ENCODE measurements around the gene FNIP2.

FNIP2 gene

GRCh38 chr4:158811704-158812103 is 42.9 kb downstream of the FNIP2 start:
- Histone ChIP-seq H4K20me1 (ENCODE audit: insufficient read depth, low read length) (no peaks in the 10 kb centered on the region), H3K27ac (ENCODE audit: low read length) (no peak overlapping the region), H3K79me2 (ENCODE audit: insufficient read depth, low read length) (no peaks in the 10 kb centered on the region), H3K4me2 (ENCODE audit: insufficient read depth, low read length) (no peak overlapping the region), H3K27me3 (ENCODE audit: insufficient read depth, low read length, poor library complexity) (no peaks in the 10 kb centered on the region), H3K4me1 (ENCODE audit: insufficient read depth, low read length) (no peaks in the 10 kb centered on the region), H2AFZ (ENCODE audit: low read depth, low read length) (no peak overlapping the region), H3K36me3 (ENCODE audit: insufficient read depth, low read length) (no peaks in the 10 kb centered on the region), H3K4me3 (ENCODE audit: low read depth in 1 of 2, low read length in 2 of 2) (no peak overlapping the region), H3K9me3 (ENCODE audit: insufficient read depth, low read length, severe bottlenecking) (no peaks in the 10 kb centered on the region), H3K9ac (ENCODE audit: low read depth, low read length) (no peak overlapping the region)
- DNase-seq = no peak
- no peak for TF ChIP-seq EZH2 (IDR thresholded peaks at IDR 0.05; ENCODE audit: borderline replicate concordance, low read depth, low read length, severe bottlenecking)
- no peak for TF ChIP-seq CTCF (IDR thresholded peaks at IDR 0.05; ENCODE audit: borderline replicate concordance, extremely low read depth, low read length, poor library complexity, severe bottlenecking)
- ATAC-seq (ENCODE audit: insufficient read depth, low read depth) = no peak

DNA sequence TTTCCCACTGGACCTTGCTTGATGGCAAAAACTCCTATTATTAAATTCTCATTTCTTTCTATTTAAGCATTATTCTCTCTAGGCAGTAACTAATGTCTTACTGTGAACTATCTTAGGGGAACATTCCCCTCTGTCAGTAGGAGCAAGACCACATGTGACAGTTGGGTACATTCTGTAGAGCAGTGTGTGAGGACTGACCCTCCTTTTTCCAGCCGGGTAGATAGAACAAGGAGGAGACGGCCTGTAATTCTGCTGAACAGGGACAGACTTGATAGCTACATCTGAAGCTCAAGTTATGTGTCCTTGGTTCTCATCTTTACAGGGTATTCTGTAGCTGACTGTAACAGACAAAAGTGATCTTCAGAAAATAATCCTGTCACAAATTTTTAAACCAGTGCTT is 43.3 kb downstream of the FNIP2 start:
- H3K9ac ChIP-seq (ENCODE audit: low read depth, low read length) = no peak overlapping the region
- DNase-seq (no peak), ATAC-seq (ENCODE audit: insufficient read depth, low read depth) (no peak)
- no peak overlapping the region for H3K27ac ChIP-seq (ENCODE audit: low read length)
- H3K27me3 ChIP-seq (ENCODE audit: insufficient read depth, low read length, poor library complexity) = no peaks in the 10 kb centered on the region
- no peaks in the 10 kb centered on the region for H4K20me1 ChIP-seq (ENCODE audit: insufficient read depth, low read length)
- H3K4me3 ChIP-seq (ENCODE audit: low read depth in 1 of 2, low read length in 2 of 2) = no peak overlapping the region
- no peak overlapping the region for H3K4me2 ChIP-seq (ENCODE audit: insufficient read depth, low read length)
- no peaks in the 10 kb centered on the region for H3K9me3 ChIP-seq (ENCODE audit: insufficient read depth, low read length, severe bottlenecking)
- H3K36me3 ChIP-seq (ENCODE audit: insufficient read depth, low read length) = no peaks in the 10 kb centered on the region
- no peaks in the 10 kb centered on the region for H3K4me1 ChIP-seq (ENCODE audit: insufficient read depth, low read length)
- H2AFZ ChIP-seq (ENCODE audit: low read depth, low read length) = no peak overlapping the region
- no peaks in the 10 kb centered on the region for H3K79me2 ChIP-seq (ENCODE audit: insufficient read depth, low read length)
- TF ChIP-seq CTCF (IDR thresholded peaks at IDR 0.05; ENCODE audit: borderline replicate concordance, extremely low read depth, low read length, poor library complexity, severe bottlenecking) (no peak), EZH2 (IDR thresholded peaks at IDR 0.05; ENCODE audit: borderline replicate concordance, low read depth, low read length, severe bottlenecking) (no peak)

GRCh38 chr4:158812543-158812942 is 43.7 kb downstream of the FNIP2 start:
- Histone ChIP-seq H3K79me2 (ENCODE audit: insufficient read depth, low read length) (no peaks in the 10 kb centered on the region), H3K9ac (ENCODE audit: low read depth, low read length) (no peak overlapping the region)

More at GRCh38 chr4:158812543-158812942, 43.7 kb downstream of the FNIP2 start:
- H3K4me1 ChIP-seq (ENCODE audit: insufficient read depth, low read length) = no peaks in the 10 kb centered on the region
- no peak overlapping the region for H3K27ac ChIP-seq (ENCODE audit: low read length)
- TF ChIP-seq CTCF (IDR thresholded peaks at IDR 0.05; ENCODE audit: borderline replicate concordance, extremely low read depth, low read length, poor library complexity, severe bottlenecking) (no peak), EZH2 (IDR thresholded peaks at IDR 0.05; ENCODE audit: borderline replicate concordance, low read depth, low read length, severe bottlenecking) (no peak)
- H2AFZ ChIP-seq (ENCODE audit: low read depth, low read length) = no peak overlapping the region
- H3K36me3 ChIP-seq (ENCODE audit: insufficient read depth, low read length) = no peaks in the 10 kb centered on the region
- no peaks in the 10 kb centered on the region for H3K27me3 ChIP-seq (ENCODE audit: insufficient read depth, low read length, poor library complexity)
- H4K20me1 ChIP-seq (ENCODE audit: insufficient read depth, low read length) = no peaks in the 10 kb centered on the region
- H3K4me2 ChIP-seq (ENCODE audit: insufficient read depth, low read length) = no peak overlapping the region
- no peaks in the 10 kb centered on the region for H3K9me3 ChIP-seq (ENCODE audit: insufficient read depth, low read length, severe bottlenecking)
- H3K4me3 ChIP-seq (ENCODE audit: low read depth in 1 of 2, low read length in 2 of 2) = no peak overlapping the region
- DNase-seq = no peak
- ATAC-seq (ENCODE audit: insufficient read depth, low read depth) = no peak
